Lower leg skin (tissue), 4 donors: ENCODE results near the gene PDZD8. TPM values are rescaled to one million over a fixed set of nuclear protein-coding genes. Genes with fewer than 3 reads are reported as not detected.

ENCODE experiments used
- DNase-seq, 2 donors: peaks; one replicate each; pipeline ENCODE4 v3.0.0-alpha.2; 2019; ENCODE audit warnings: low spot score in 2 of 2
- H3K4me3 ChIP-seq: fragments of 200-600 bp; sonication (generic); 2 replicates; pipeline ENCODE4 v1.5.1; 2017; ENCODE audit warnings: mild to moderate bottlenecking, low read depth; ENCODE audit not compliant: poor library complexity, severe bottlenecking
- POLR2A ChIP-seq, 2 donors: fragments of 450-650 bp; IDR thresholded peaks; one replicate each; pipeline ENCODE4 v1.6.1; 2016 to 2017; ENCODE audit warnings: antibody characterized with exemption in 2 of 2, mild to moderate bottlenecking in 1 of 2, moderate library complexity in 1 of 2
- WGBS, 2 donors: methylation state at CpG; one replicate each; pipeline ENCODE4 v1.1.5; 2018; 5-methylcytosine and 5-hydroxymethylcytosine counted together
- intact Hi-C: fragments of 100-400 bp; cut with DNase I; formaldehyde crosslinking; loops from one replicate; pipeline ENCODE4 v1.15.0; 2023; ENCODE audit warnings: low total_unique reads
- total RNA-seq, 4 donors: library from RNA; depleted of rRNA; stranded (reverse); fragments of >200 nt; gene quantifications; one replicate each; pipeline ENCODE4 v1.1.0, GENCODE V29; 2016
- TF ChIP-seq, protein P1 (sequence below), 3 donors: fragments of 450-650 bp; IDR thresholded peaks; one replicate each; pipeline ENCODE4 v1.5.1; 2016; ENCODE audit warnings: antibody characterized with exemption in 3 of 3, mild to moderate bottlenecking in 3 of 3, moderate library complexity in 2 of 3

The PDZD8 gene
- total RNA-seq, 4 donors from 2014 or later: 20.6 to 29.4 (median 27.8) TPM

DNA sequence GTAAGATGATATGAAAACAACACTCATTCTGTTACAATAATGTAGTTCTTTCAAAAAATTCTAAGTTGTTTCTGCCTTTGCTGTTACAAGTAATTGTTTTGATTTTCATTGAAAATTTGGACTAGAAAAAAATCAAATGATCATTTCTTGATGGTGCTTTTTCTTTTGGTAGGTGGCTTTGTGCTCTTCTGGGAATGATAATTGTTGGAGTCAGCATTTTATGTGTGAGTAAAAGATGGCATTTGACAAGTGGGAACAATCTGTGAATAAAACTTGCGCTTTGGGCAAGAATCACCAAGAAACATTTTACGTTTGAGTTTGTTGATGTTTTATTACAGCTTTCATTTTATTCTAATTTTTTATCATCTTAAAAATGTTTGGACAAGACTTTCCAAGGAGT lies 108.4 kb downstream of the PDZD8 start:
- intact Hi-C loops: no loop called here
- DNase-seq: no peak
- 83 to 87% methylated on average over 2 of the region's 2 CpGs for WGBS, 2 donors
- TF ChIP-seq, protein P1, sequence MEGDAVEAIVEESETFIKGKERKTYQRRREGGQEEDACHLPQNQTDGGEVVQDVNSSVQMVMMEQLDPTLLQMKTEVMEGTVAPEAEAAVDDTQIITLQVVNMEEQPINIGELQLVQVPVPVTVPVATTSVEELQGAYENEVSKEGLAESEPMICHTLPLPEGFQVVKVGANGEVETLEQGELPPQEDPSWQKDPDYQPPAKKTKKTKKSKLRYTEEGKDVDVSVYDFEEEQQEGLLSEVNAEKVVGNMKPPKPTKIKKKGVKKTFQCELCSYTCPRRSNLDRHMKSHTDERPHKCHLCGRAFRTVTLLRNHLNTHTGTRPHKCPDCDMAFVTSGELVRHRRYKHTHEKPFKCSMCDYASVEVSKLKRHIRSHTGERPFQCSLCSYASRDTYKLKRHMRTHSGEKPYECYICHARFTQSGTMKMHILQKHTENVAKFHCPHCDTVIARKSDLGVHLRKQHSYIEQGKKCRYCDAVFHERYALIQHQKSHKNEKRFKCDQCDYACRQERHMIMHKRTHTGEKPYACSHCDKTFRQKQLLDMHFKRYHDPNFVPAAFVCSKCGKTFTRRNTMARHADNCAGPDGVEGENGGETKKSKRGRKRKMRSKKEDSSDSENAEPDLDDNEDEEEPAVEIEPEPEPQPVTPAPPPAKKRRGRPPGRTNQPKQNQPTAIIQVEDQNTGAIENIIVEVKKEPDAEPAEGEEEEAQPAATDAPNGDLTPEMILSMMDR (IDR thresholded peaks at IDR 0.05): no peak
- TF ChIP-seq POLR2A (IDR thresholded peaks at IDR 0.05): no peak
- no peak overlapping the region for H3K4me3 ChIP-seq

DNA sequence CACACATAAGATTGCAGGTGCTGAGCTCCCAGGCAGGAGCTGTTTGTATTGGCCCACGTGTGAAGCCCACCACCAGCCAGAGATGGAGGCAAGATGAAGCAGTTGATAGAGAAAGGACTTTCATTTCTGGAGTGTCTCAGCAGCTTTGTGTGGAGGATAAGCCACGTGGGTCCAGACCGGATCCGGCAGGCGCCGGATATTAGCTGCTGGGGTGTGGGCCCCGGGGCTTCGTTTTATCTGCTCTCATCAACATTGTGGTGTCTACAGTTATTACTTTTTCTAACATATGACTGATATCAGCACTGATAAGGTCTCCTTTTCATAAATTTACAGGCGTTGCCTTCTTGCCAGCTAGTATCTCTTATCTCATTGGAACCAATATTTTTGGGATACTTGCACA lies 108.8 kb downstream of the PDZD8 start:
- 55 to 58% methylated on average over 9 of the region's 9 CpGs for WGBS, 2 donors
- intact Hi-C loops: no loop called here
- DNase-seq: peak in 1 of 2 donors; percentile 78
- no peak overlapping the region for H3K4me3 ChIP-seq
- TF ChIP-seq, protein P1 (IDR thresholded peaks at IDR 0.05): no peak
- TF ChIP-seq POLR2A (IDR thresholded peaks at IDR 0.05): no peak

DNA sequence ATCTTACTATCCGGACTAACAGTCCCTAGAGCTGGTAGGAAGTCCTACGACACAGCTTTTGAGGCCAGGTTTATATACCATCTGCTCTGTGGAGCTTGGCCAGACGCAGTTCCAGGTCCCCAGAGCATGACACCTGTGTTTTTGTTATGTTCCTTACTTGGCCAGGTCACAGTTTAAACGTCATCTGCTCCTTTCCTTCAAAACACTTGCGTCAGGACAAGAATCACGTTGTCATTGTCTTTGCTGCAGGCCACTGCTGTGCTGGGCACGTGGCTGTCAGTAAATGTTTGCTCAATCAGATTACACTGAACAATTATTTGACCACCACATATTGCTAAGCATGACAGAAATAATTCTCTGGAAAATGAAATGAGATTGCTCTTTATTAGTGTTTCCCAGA lies 110.5 kb downstream of the PDZD8 start:
- TF ChIP-seq, protein P1 (IDR thresholded peaks at IDR 0.05): no peak
- no peak for TF ChIP-seq POLR2A (IDR thresholded peaks at IDR 0.05)
- DNase-seq: peak in 1 of 2 donors; percentile 26
- WGBS, 2 donors: 71 to 76% methylated on average over 7 of the region's 7 CpGs
- no peak overlapping the region for H3K4me3 ChIP-seq
- intact Hi-C loops: no loop called here

GRCh38 chr10:117262903-117263293 lies 112.3 kb downstream of the PDZD8 start:
- TF ChIP-seq, protein P1 (IDR thresholded peaks at IDR 0.05): no peak
- no peak for TF ChIP-seq POLR2A (IDR thresholded peaks at IDR 0.05)

DNA sequence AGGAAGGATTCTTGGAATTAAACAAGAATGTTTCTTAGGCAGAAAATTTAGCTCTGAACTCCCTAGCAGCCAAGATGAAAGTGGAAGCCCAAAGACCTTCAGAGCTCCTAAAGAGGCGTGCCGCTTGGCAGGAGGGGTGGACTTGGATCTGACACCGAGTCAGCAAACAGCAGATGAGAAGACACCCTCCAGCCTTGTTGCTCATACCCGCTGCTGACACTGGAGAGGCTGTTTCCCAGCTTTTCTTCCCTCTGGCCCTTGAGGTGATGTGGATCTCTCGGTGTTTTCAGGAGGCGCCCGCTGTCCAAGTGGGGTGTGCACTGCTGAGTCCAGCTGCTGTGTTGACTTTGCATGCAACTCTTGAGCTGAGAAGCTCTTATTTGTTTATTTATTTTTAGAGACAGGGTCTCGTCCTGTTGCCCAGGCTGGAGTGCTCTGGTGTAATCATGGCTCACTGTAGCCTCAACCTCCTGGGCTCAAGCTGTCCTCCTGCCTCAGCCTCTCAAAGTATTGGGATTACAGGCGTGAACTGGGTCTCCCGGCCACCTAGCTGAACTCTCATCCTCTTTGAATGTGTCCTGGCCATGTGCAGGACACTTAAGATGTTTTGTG lies 112.8 kb downstream of the PDZD8 start:
- no peak overlapping the region for H3K4me3 ChIP-seq
- intact Hi-C loops: no loop called here
- no peak for TF ChIP-seq POLR2A (IDR thresholded peaks at IDR 0.05)
- TF ChIP-seq, protein P1 (IDR thresholded peaks at IDR 0.05): no peak
- peak in 1 of 2 donors; percentile 59 for DNase-seq
- 59 to 75% methylated on average over 10 of the region's 10 CpGs for WGBS, 2 donors

More at GRCh38 chr10:117262903-117263293, 112.3 kb downstream of the PDZD8 start:
- intact Hi-C loops: no loop called here
- peak in 1 of 2 donors; percentile 58 for DNase-seq
- no peak overlapping the region for H3K4me3 ChIP-seq
- WGBS, 2 donors: 62 to 73% methylated on average over 7 of the region's 7 CpGs

GRCh38 chr10:117261501-117261900 lies 113.7 kb downstream of the PDZD8 start:
- TF ChIP-seq POLR2A (IDR thresholded peaks at IDR 0.05): no peak
- TF ChIP-seq, protein P1 (IDR thresholded peaks at IDR 0.05): no peak
- intact Hi-C loops: no loop called here
- no peak overlapping the region for H3K4me3 ChIP-seq
- DNase-seq: peak in 1 of 2 donors; percentile 43
- 92 to 96% methylated on average over 3 of the region's 3 CpGs for WGBS, 2 donors
